Omental fat pad (tissue), 4 donors: ENCODE results near the gene FCMR. TPM values are rescaled to one million over a fixed set of nuclear protein-coding genes. Genes with fewer than 3 reads are reported as not detected.
"Not testable (repeated sequence)": the region's sequence is repeated elsewhere in the genome, so short reads cannot be mapped to it uniquely, and the experiment has no call there.

Source experiments
- ATAC-seq: fragments of 150-250 bp; one replicate; pipeline ENCODE4 v1.9.1; 2016; ENCODE audit warnings: mild to moderate bottlenecking, moderate library complexity; ENCODE audit not compliant: low FRiP score
- DNase-seq: peaks from one replicate; pipeline ENCODE4 v3.0.0-alpha.2; 2019; ENCODE audit warnings: low spot score
- total RNA-seq, 4 donors: library from RNA; depleted of rRNA; stranded (reverse); fragments of >200 nt; gene quantifications; one replicate each; pipeline ENCODE4 v1.1.0, GENCODE V29; 2016
- TF ChIP-seq, protein P1 (sequence below), 3 donors: fragments of 450-650 bp; IDR thresholded peaks; one replicate each; pipeline ENCODE4 v1.5.1; 2016 to 2017; ENCODE audit warnings: antibody characterized with exemption in 3 of 3, mild to moderate bottlenecking in 3 of 3, moderate library complexity in 2 of 3

The FCMR gene
- total RNA-seq, 4 donors from 2014 or later = 3.2 to 23.2 (median 9.0) TPM

DNA sequence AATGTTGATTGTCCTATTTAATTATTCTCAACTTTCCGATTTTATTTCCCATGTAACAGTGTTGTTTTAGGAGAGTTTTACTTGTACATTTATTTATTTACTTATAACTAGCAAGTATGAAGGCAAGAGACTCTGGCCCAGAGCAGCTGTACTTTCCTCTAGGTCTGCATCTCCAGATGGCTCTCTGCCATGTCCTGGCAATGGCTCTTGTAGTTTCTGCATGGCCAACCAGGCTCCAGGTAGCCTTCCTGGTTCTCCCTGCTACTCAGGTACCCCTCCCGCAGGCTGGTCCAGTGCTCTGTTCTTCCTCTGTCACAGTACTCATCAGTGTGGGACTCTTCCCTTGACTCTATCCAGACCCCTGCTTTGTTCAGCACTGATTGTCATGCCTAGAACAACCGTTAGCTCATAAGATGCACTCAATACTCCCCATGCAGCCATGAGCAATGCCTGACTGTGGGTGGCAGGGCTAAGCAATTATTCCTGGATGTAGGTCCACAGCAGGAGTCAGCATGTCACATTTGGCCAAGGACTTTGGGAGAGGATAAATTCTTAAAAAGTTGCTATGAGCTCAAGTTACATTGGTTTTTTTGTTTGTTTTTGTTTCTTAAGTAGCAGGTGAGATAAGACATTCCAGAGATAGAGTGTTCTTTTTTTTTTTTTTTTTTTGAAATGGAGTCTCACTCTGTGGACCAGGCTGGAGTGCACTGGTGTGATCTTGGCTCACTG, 67.2 kb downstream of the FCMR start:
- ATAC-seq (no peak), DNase-seq (no peak)

DNA sequence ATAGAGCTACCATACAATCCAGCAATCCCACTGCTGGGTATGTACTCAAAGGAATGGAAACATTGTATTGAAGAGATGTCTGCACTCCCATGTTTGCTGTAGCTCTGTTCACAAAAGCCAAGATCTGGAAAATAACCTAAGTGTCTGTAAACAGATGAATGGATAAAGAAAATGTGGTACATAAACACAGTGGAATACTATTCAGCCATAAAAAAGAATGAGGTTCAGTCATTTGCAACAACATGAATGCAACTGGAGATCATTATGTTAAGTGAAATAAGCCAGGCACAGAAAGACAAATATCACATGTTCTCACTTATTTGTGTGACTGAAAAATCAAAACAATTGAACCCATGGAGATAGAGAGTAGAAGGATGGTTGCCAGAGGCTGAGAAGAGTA, 68.0 kb downstream of the FCMR start:
- ATAC-seq, DNase-seq: not testable (repeated sequence)

More for the DNA sequence above, 67.2 kb downstream of the FCMR start:
- TF ChIP-seq, protein P1, sequence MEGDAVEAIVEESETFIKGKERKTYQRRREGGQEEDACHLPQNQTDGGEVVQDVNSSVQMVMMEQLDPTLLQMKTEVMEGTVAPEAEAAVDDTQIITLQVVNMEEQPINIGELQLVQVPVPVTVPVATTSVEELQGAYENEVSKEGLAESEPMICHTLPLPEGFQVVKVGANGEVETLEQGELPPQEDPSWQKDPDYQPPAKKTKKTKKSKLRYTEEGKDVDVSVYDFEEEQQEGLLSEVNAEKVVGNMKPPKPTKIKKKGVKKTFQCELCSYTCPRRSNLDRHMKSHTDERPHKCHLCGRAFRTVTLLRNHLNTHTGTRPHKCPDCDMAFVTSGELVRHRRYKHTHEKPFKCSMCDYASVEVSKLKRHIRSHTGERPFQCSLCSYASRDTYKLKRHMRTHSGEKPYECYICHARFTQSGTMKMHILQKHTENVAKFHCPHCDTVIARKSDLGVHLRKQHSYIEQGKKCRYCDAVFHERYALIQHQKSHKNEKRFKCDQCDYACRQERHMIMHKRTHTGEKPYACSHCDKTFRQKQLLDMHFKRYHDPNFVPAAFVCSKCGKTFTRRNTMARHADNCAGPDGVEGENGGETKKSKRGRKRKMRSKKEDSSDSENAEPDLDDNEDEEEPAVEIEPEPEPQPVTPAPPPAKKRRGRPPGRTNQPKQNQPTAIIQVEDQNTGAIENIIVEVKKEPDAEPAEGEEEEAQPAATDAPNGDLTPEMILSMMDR (IDR thresholded peaks at IDR 0.05) = no peak

Other genes starting within 250 kb of the FCMR start
- 100 to 1,000 TPM in 1 of 4 donors, 10 to 100 TPM in 3; 52.0 to 151 (median 79.9) TPM for gene MAPKAPK2, start 237.0 kb downstream of the FCMR start, total RNA-seq
- under 1 TPM in 1 of 4 donors, not detected in 3; 0.60 TPM for gene IL19, start 151.2 kb downstream of the FCMR start, total RNA-seq
- gene IL10, start 149.4 kb downstream of the FCMR start, total RNA-seq = 10 to 100 TPM; 10.9 to 34.4 (median 28.7) TPM
- 1 to 10 TPM in 2 of 4 donors, under 1 TPM in 1, not detected in 1; 0.82 to 8.6 (median 8.2) TPM for gene IL20, start 56.3 kb downstream of the FCMR start, total RNA-seq
- gene IL24, start 24.5 kb downstream of the FCMR start, total RNA-seq = 10 to 100 TPM in 1 of 4 donors, 1 to 10 TPM in 1, not detected in 2; 5.1 to 65.1 TPM
- under 1 TPM in 2 of 4 donors, not detected in 2; 0.24 to 0.44 TPM for gene PIGR, start 24.5 kb upstream of the FCMR start, total RNA-seq
- not detected for gene FCAMR, start 48.5 kb upstream of the FCMR start, total RNA-seq
- gene C1orf116, start 110.8 kb upstream of the FCMR start, total RNA-seq = under 1 TPM in 2 of 4 donors, not detected in 2; 0.13 to 0.16 TPM
- gene YOD1, start 129.3 kb upstream of the FCMR start, total RNA-seq = 10 to 100 TPM in 1 of 4 donors, 1 to 10 TPM in 3; 6.1 to 11.7 (median 7.9) TPM
- gene PFKFB2, start 131.3 kb upstream of the FCMR start, total RNA-seq = 10 to 100 TPM in 1 of 4 donors, 1 to 10 TPM in 3; 4.0 to 16.1 (median 6.1) TPM
- gene C4BPB, start 166.9 kb upstream of the FCMR start, total RNA-seq = 1 to 10 TPM in 3 of 4 donors, under 1 TPM in 1; 0.24 to 6.0 (median 2.1) TPM
- gene C4BPA, start 182.3 kb upstream of the FCMR start, total RNA-seq = 1 to 10 TPM in 1 of 4 donors, not detected in 3; 3.3 TPM